ENCODE results near the gene NIPAL4. TPM values are rescaled to one million over a fixed set of nuclear protein-coding genes. Genes with fewer than 3 reads are reported as not detected.

Gene NIPAL4
- total RNA-seq, 2 donors from 2014 or later = 0.84 TPM; not detected in 1

DNA sequence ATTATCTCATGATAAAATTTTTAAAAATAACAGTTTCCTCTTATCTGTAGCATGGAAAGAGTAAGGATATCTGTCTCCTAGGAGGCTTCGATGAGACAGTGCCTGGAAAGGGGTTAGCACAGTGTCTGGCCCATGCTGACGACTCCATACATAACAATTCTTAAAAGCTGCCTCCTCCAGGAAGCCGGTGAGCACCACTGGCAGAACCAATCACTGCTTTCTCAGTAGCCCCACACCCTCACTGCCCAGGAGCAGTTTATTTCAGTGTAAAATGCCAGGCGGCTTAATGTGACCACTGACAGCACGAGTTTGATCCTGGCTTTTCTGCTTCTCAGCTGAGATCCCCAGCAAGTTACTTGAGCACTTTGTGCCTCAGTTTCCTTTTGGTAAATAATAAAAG lies 1.2 kb upstream of the NIPAL4 start:
- intact Hi-C loops (cut with DNase I, micrococcal nuclease) = no loop called here
- DNase-seq (no peak), ATAC-seq (no peak)

DNA sequence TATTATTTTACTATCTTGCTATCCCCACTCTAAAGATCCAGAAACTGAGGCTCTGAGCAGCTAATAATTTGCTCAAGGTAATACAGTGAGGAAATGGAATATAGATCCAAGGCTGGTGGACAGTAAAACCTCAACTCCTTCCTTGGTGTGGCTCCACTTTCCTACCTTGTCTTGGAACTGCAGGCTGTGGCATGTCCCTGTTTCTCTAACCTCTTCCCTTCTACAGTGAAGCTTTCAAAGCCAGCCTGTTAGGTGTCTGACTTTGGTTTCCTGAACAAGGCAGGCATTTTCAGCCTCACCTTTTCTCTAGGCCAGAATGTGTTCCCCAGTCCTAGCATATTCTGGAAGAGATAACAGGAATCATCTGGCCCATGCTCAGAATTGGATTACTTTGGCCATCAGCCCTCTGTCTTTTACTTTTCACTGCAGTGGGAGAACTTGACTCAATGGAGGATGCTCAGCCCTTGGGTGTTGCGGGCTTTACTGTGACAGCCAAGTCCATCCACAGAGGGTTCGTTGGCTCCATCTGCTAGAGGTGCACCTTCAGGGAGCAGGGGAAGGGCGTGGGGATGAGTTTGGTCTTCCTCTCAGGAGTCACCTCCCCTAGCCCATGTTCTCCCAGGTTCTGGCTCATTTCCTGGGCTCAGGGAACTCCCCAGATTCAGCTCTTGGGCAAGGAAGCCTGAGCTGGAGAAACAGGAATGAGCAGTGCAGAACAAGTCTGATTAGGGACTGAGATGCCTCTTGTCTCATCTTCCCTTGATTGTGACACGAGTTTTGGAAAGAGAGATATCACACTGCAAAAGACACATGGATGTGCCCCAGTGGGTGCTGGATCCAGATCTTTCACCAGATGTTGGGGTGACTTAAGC lies 1.1 kb downstream of the NIPAL4 start:
- ATAC-seq (no peak), DNase-seq (no peak)
- intact Hi-C loops (cut with DNase I, micrococcal nuclease) = no loop called here

GRCh38 chr5:157463081-157463480 lies 3.1 kb downstream of the NIPAL4 start:
- no peak for ATAC-seq
- intact Hi-C loops (cut with DNase I, micrococcal nuclease) = no loop called here
- no peak for DNase-seq

GRCh38 chr5:157463621-157464518 lies 3.9 kb downstream of the NIPAL4 start:
- no peak for ATAC-seq

DNA sequence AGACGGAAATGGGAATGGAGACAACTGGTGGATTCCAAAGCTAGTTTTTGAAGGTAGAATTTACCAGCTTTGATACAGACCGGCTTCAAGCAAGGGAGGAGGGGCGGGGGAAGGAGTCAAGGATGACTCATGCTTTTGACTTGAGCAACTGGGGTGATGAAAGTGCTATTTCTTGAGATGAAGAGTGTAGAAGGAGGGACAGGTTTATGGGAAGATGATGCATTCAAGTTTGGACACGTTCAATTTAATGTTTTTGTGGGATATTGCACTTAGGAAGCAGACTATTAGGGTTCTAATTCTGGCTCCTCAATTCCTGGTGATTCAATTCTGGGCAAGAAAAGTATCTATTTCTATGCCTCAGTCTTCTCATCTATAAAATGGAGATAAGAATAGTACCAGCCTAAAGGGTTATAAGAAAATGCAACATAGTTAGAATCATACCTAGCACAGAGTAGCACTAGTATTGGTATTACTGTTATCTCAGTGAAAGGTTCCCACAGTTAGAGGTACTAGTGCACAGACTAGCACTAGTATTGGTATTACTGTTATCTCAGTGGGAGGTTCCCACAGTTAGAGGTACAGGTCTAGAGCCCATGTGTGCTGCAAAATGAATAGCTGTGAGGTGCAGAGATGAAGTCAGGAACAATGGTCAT lies 4.6 kb downstream of the NIPAL4 start:
- ATAC-seq (no peak), DNase-seq (peak; percentile 14 to 37)
- intact Hi-C loops (cut with DNase I, micrococcal nuclease) = no loop called here

More at GRCh38 chr5:157463621-157464518, 3.9 kb downstream of the NIPAL4 start:
- no peak for DNase-seq
- intact Hi-C loops (cut with DNase I, micrococcal nuclease) = no loop called here

GRCh38 chr5:157468293-157468965 lies 8.4 kb downstream of the NIPAL4 start:
- DNase-seq (no peak), ATAC-seq (no peak)
- intact Hi-C loops (cut with DNase I, micrococcal nuclease) = no loop called here

- ATAC-seq (no peak), DNase-seq (no peak)
- intact Hi-C loops (cut with DNase I, micrococcal nuclease) = no loop called here
Measured at GRCh38 chr5:157469073-157469472, 9.1 kb downstream of the NIPAL4 start.

DNA sequence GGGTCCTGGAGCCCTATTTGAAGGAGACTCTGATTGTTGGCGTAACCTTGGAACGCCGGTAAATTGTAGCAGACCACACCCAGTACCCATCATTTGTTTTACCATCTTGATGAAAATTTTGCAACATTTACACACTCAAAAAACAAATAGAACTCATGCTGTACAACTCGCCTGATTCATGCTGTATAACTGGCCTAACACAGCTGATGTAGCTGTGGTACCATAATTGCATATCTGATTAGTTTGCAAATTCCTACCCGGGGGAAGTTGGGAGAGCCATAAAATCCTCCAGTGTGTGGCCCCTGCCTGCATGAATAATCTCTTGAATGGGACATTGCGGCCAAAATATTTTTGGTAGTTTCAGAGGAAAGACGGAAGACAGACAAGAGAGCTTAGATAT lies 9.7 kb downstream of the NIPAL4 start:
- intact Hi-C loops (cut with DNase I, micrococcal nuclease) = loop anchor here in 1 of 2 donors (5.0 to 10.0 kb wide), 3 partner anchors 37 to 135 kb away; no protein-coding TSS in a partner anchor
- ATAC-seq (no peak), DNase-seq (no peak)

- ATAC-seq (no peak), DNase-seq (no peak)
- intact Hi-C loops (cut with DNase I, micrococcal nuclease) = loop anchor here in 1 of 2 donors (5.0 to 10.0 kb wide), 3 partner anchors 38 to 136 kb away; no protein-coding TSS in a partner anchor
Measured at GRCh38 chr5:157470631-157471030, 10.6 kb downstream of the NIPAL4 start.

DNA sequence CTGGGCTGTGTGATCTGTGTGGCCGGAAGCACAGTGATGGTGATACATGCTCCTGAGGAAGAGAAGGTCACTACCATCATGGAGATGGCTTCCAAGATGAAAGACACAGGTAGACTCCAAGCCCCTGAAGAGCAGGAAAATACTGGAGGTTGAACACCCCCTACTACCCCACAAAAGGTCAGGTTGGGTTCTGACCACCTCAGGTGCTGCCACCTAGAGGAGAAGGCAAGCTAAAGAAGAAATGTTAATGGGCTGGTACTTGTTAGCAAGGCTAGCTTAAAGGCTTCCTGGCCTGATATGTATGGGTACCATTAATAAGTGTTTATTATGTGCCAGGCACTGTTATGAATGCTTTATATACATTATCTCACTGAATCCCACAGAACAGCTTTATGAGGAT lies 11.7 kb downstream of the NIPAL4 start:
- ATAC-seq (peak; percentile 34), DNase-seq (peak in 1 of 2 donors; percentile 16)
- intact Hi-C loops (cut with DNase I, micrococcal nuclease) = loop anchor here in 1 of 2 donors (5.0 to 10.0 kb wide), 3 partner anchors 39 to 137 kb away; no protein-coding TSS in a partner anchor

GRCh38 chr5:157473383-157474320 lies 13.6 kb downstream of the NIPAL4 start:
- no peak for ATAC-seq
- intact Hi-C loops (cut with DNase I, micrococcal nuclease) = loop anchor here in 1 of 2 donors (5.0 to 10.0 kb wide), 3 partner anchors 41 to 139 kb away; no protein-coding TSS in a partner anchor
- DNase-seq = no peak

DNA sequence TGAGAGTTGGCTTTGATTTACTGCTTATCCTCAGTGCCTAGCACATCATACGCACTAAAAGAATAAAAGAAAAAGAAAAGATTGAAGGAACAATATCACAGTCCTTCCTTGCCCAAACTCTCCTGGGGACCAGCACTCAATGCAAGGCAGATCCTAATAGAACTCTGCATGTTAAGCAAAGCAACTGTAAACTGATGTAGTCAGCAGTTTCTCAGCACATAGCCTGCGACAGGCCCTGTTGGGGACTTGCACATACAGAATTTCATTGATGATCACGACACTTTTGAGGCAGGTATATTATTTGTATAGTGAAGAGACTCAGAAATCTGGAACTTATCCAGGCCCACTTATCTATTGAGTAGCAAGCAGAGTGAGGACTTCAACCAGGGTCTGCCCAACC lies 15.4 kb downstream of the NIPAL4 start:
- intact Hi-C loops (cut with DNase I, micrococcal nuclease) = loop anchor here in 1 of 2 donors (10.0 kb wide), 2 partner anchors 111 to 141 kb away; no protein-coding TSS in a partner anchor
- DNase-seq (no peak), ATAC-seq (no peak)

- intact Hi-C loops (cut with DNase I, micrococcal nuclease) = loop anchor here in 1 of 2 donors (10.0 kb wide), 2 partner anchors 112 to 142 kb away; no protein-coding TSS in a partner anchor
- no peak for DNase-seq
- ATAC-seq = peak; percentile 83
Measured at GRCh38 chr5:157476702-157477408, 16.8 kb downstream of the NIPAL4 start.

- intact Hi-C loops (cut with DNase I, micrococcal nuclease) = loop anchor here in 1 of 2 donors (10.0 kb wide), 2 partner anchors 113 to 143 kb away; no protein-coding TSS in a partner anchor
- peak; percentile 85 for ATAC-seq
Measured at GRCh38 chr5:157477814-157478494, 17.9 kb downstream of the NIPAL4 start.

GRCh38 chr5:157478726-157479125 lies 18.7 kb downstream of the NIPAL4 start:
- intact Hi-C loops (cut with DNase I, micrococcal nuclease) = loop anchor here in 1 of 2 donors (10.0 kb wide), 2 partner anchors 114 to 144 kb away; no protein-coding TSS in a partner anchor
- ATAC-seq = no peak
- no peak for DNase-seq

More at GRCh38 chr5:157477814-157478494, 17.9 kb downstream of the NIPAL4 start:
- DNase-seq = peak in 1 of 2 donors; percentile 48

GRCh38 chr5:157479166-157479565 lies 19.2 kb downstream of the NIPAL4 start:
- intact Hi-C loops (cut with DNase I, micrococcal nuclease) = loop anchor here in 1 of 2 donors (10.0 kb wide), 2 partner anchors 114 to 144 kb away; no protein-coding TSS in a partner anchor

More at GRCh38 chr5:157479166-157479565, 19.2 kb downstream of the NIPAL4 start:
- DNase-seq (no peak), ATAC-seq (no peak)

Measured in left colon (tissue), 2 donors.